Suprapubic skin (tissue), 4 donors: ENCODE data around the gene GRIK3. TPM values are rescaled to one million over a fixed set of nuclear protein-coding genes. Genes with fewer than 3 reads are reported as not detected.

Experiments used
- DNase-seq, 2 donors: peaks; one replicate each; pipeline ENCODE4 v3.0.0-alpha.2; 2019; ENCODE audit warnings: low spot score in 2 of 2
- H3K27ac ChIP-seq: fragments of 200-600 bp; sonication (generic); one replicate; pipeline ENCODE4 v1.5.1; 2019
- H3K27me3 ChIP-seq: fragments of 200-600 bp; sonication (generic); one replicate; pipeline ENCODE4 v1.5.1; 2019
- H3K36me3 ChIP-seq: fragments of 200-600 bp; sonication (generic); one replicate; pipeline ENCODE4 v1.5.1; 2019
- H3K4me1 ChIP-seq: fragments of 200-600 bp; sonication (generic); one replicate; pipeline ENCODE4 v1.5.1; 2019
- H3K4me3 ChIP-seq: fragments of 200-600 bp; sonication (generic); one replicate; pipeline ENCODE4 v1.5.1; 2019; ENCODE audit warnings: mild to moderate bottlenecking
- H3K9me3 ChIP-seq: fragments of 200-600 bp; sonication (generic); one replicate; pipeline ENCODE4 v1.5.1; 2019
- EP300 ChIP-seq: sonication (generic); formaldehyde crosslinking; IDR thresholded peaks from one replicate; pipeline ENCODE4 v1.6.1; 2017; ENCODE audit warnings: antibody characterized with exemption
- POLR2A ChIP-seq, 2 donors: fragments of 450-650 bp; IDR thresholded peaks; one replicate each; pipeline ENCODE4 v1.6.1; 2017; ENCODE audit warnings: antibody characterized with exemption in 2 of 2, mild to moderate bottlenecking in 2 of 2, moderate library complexity in 2 of 2
- POLR2AphosphoS5 ChIP-seq, 3 donors: sonication (generic); formaldehyde crosslinking; IDR thresholded peaks; one replicate each; pipeline ENCODE4 v1.6.1; 2017; ENCODE audit warnings: antibody characterized with exemption in 3 of 3
- WGBS: methylation state at CpG from one replicate; pipeline ENCODE4 v1.1.5; 2018; 5-methylcytosine and 5-hydroxymethylcytosine counted together
- total RNA-seq, 4 donors: library from RNA; depleted of rRNA; stranded (reverse); fragments of >200 nt; gene quantifications; one replicate each; pipeline ENCODE4 v1.1.0, GENCODE V29; 2016
- TF ChIP-seq, protein P1 (sequence below), 2 donors: fragments of 200-600 bp in 1 of 2; fragments of 450-650 bp in 1 of 2; sonication (generic) in 1 of 2; IDR thresholded peaks; one replicate each; pipeline ENCODE4 v1.5.1; 2016 to 2019; ENCODE audit warnings: antibody characterized with exemption in 2 of 2, mild to moderate bottlenecking in 1 of 2, moderate library complexity in 1 of 2

Gene GRIK3
- total RNA-seq, 4 donors from 2014 or later, result 0.18 to 0.64 (median 0.37) TPM

DNA sequence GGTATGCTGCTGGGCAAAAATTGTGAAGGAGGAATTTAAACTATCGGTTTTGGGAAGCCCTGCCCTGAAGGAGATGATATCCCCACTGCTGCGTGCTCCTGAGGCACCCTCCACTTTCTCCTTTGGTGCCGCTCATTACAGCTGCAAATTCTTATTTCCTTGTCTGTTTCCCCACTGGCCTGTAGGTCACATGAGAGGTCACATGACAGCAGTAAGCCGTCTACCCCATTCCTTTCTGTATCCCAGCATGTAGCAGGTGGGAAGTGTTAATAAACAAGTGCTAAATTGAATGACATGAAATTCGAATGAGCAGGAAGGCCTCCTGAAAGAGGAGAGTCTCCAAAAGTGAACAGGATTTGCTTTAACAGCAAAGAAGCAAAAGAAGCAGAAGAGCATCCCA, 58.7 kb downstream of the GRIK3 start:
- H3K27me3 ChIP-seq, result peaks cover 27% of the 10 kb centered on the region

DNA sequence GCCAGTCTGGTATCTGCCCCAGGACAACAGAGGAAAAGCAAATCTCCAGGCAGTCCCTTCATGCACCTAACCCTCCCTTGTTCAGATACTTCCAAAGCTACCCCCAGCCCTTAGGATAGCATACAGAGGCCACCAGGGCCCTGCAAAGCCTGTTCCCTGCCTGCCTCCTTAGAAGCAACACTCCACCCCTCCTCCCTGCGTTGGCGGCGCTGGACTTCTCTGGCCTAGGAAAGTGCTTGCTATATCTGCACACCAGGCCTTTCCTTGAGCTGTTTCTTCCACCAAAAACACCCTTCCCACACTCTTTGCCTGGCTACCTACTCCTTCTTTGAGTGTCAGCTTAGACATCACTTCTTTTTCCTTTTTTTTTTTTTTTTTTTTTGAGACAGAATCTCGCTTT, 61.3 kb downstream of the GRIK3 start:
- H3K36me3 ChIP-seq, result no peaks in the 10 kb centered on the region
- no peak overlapping the region for H3K4me3 ChIP-seq
- DNase-seq, result no peak
- 82% methylated on average over 4 of the region's 4 CpGs for WGBS
- H3K9me3 ChIP-seq, result no peaks in the 10 kb centered on the region
- H3K27ac ChIP-seq, result no peak overlapping the region
- TF ChIP-seq POLR2AphosphoS5 (IDR thresholded peaks at IDR 0.05) (no peak), EP300 (no peak), POLR2A (IDR thresholded peaks at IDR 0.05) (no peak)
- TF ChIP-seq, protein P1, sequence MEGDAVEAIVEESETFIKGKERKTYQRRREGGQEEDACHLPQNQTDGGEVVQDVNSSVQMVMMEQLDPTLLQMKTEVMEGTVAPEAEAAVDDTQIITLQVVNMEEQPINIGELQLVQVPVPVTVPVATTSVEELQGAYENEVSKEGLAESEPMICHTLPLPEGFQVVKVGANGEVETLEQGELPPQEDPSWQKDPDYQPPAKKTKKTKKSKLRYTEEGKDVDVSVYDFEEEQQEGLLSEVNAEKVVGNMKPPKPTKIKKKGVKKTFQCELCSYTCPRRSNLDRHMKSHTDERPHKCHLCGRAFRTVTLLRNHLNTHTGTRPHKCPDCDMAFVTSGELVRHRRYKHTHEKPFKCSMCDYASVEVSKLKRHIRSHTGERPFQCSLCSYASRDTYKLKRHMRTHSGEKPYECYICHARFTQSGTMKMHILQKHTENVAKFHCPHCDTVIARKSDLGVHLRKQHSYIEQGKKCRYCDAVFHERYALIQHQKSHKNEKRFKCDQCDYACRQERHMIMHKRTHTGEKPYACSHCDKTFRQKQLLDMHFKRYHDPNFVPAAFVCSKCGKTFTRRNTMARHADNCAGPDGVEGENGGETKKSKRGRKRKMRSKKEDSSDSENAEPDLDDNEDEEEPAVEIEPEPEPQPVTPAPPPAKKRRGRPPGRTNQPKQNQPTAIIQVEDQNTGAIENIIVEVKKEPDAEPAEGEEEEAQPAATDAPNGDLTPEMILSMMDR (IDR thresholded peaks at IDR 0.05), result no peak
- H3K4me1 ChIP-seq, result no peaks in the 10 kb centered on the region
- H3K27me3 ChIP-seq, result peaks cover 7% of the 10 kb centered on the region

More for the DNA sequence above, 58.7 kb downstream of the GRIK3 start:
- H3K4me3 ChIP-seq, result no peak overlapping the region
- no peaks in the 10 kb centered on the region for H3K9me3 ChIP-seq
- TF ChIP-seq, protein P1 (IDR thresholded peaks at IDR 0.05), result no peak
- TF ChIP-seq EP300 (no peak), POLR2A (IDR thresholded peaks at IDR 0.05) (no peak), POLR2AphosphoS5 (IDR thresholded peaks at IDR 0.05) (no peak)
- WGBS, result 56% methylated on average over 5 of the region's 5 CpGs
- no peaks in the 10 kb centered on the region for H3K36me3 ChIP-seq
- H3K4me1 ChIP-seq, result no peaks in the 10 kb centered on the region
- H3K27ac ChIP-seq, result no peak overlapping the region
- no peak for DNase-seq

GRCh38 chr1:36971852-36972618, 62.3 kb downstream of the GRIK3 start:
- no peak overlapping the region for H3K27ac ChIP-seq
- WGBS, result 71% methylated on average over 14 of the region's 14 CpGs
- TF ChIP-seq EP300, result no peak
- no peak for TF ChIP-seq POLR2A (IDR thresholded peaks at IDR 0.05)
- TF ChIP-seq POLR2AphosphoS5 (IDR thresholded peaks at IDR 0.05), result no peak
- TF ChIP-seq, protein P1 (IDR thresholded peaks at IDR 0.05), result no peak
- no peak overlapping the region for H3K4me3 ChIP-seq
- no peaks in the 10 kb centered on the region for H3K4me1 ChIP-seq
- DNase-seq, result no peak
- H3K9me3 ChIP-seq, result no peaks in the 10 kb centered on the region
- no peaks in the 10 kb centered on the region for H3K27me3 ChIP-seq
- H3K36me3 ChIP-seq, result no peaks in the 10 kb centered on the region

- 100% methylated on average over 1 of the region's 3 CpGs for WGBS
- Histone ChIP-seq H3K27me3 (peaks cover 8% of the 10 kb centered on the region), H3K27ac (no peak overlapping the region), H3K9me3 (no peaks in the 10 kb centered on the region), H3K4me3 (no peak overlapping the region), H3K4me1 (no peaks in the 10 kb centered on the region), H3K36me3 (no peaks in the 10 kb centered on the region)
- TF ChIP-seq, protein P1 (IDR thresholded peaks at IDR 0.05), result no peak
- no peak for TF ChIP-seq EP300
- no peak for TF ChIP-seq POLR2A (IDR thresholded peaks at IDR 0.05)
- DNase-seq, result no peak
Measured at GRCh38 chr1:36968730-36969129, 65.6 kb downstream of the GRIK3 start.

DNA sequence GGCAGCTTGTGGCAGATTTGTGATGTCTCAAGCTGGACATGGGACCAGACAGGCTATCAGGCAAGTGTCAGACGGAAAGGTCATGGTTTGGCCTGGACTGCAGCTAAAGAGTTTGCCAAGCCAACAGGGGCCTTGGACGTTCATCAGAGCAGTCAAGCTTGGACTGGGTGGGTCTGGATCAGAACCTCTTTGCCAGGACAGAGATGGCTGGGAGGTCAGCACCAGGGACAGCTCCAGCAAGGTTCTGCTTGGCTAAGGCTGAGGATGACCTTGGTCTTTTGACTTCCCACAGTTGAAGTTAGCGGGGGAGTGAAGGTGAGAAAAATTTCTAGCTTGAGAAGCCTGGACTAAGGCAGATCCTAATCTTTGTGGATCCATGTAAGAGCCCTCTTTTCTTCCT, 68.1 kb downstream of the GRIK3 start:
- peaks cover 26% of the 10 kb centered on the region for H3K27me3 ChIP-seq
- H3K27ac ChIP-seq, result no peak overlapping the region
- DNase-seq, result no peak
- H3K36me3 ChIP-seq, result no peaks in the 10 kb centered on the region
- H3K9me3 ChIP-seq, result no peaks in the 10 kb centered on the region
- TF ChIP-seq EP300 (no peak), POLR2A (IDR thresholded peaks at IDR 0.05) (no peak), POLR2AphosphoS5 (IDR thresholded peaks at IDR 0.05) (no peak)
- TF ChIP-seq, protein P1 (IDR thresholded peaks at IDR 0.05), result no peak
- WGBS, result 28% methylated on average over 3 of the region's 3 CpGs
- no peak overlapping the region for H3K4me3 ChIP-seq
- H3K4me1 ChIP-seq, result no peaks in the 10 kb centered on the region
